Thyroid gland (tissue), 4 donors: ENCODE measurements around the gene GNG8. TPM values are rescaled to one million over a fixed set of nuclear protein-coding genes. Genes with fewer than 3 reads are reported as not detected.

Experiments used
- DNase-seq, 2 donors: peaks; one replicate each; pipeline ENCODE4 v3.0.0-alpha.2; 2019
- H3K27ac ChIP-seq, 3 donors: fragments of 200-600 bp; sonication (generic); 1 replicate in 2 of 3; 2 replicates in 1 of 3; pipeline ENCODE4 v1.5.1; 2016 to 2019; ENCODE audit warnings: mild to moderate bottlenecking in 1 of 3, moderate library complexity in 1 of 3
- H3K27me3 ChIP-seq: fragments of 200-600 bp; sonication (generic); one replicate; pipeline ENCODE4 v1.5.1; 2019
- H3K36me3 ChIP-seq, 2 donors: fragments of 200-600 bp; sonication (generic); one replicate each; pipeline ENCODE4 v1.5.1; 2016 to 2019
- H3K4me1 ChIP-seq, 2 donors: fragments of 200-600 bp; sonication (generic); one replicate each; pipeline ENCODE4 v1.5.1; 2017 to 2019
- H3K4me3 ChIP-seq, 3 donors: fragments of 200-600 bp; sonication (generic); replicated peaks in 1 of 3; 1 replicate in 2 of 3; 2 replicates in 1 of 3; pipeline ENCODE4 v1.5.1; 2016; ENCODE audit warnings: mild to moderate bottlenecking in 1 of 3
- H3K9me3 ChIP-seq: fragments of 200-600 bp; sonication (generic); one replicate; pipeline ENCODE4 v1.5.1; 2017
- CTCF ChIP-seq, 6 experiments: fragments of 200-600 bp in 3 of 6; fragments of 450-650 bp in 3 of 6; sonication (generic) in 3 of 6; IDR thresholded peaks; one replicate each; pipeline ENCODE4 v1.5.1; 2016 to 2019; ENCODE audit warnings: antibody characterized with exemption in 6 of 6, mild to moderate bottlenecking in 2 of 6, inconsistent platforms in 1 of 6, moderate library complexity in 1 of 6
- POLR2A ChIP-seq, 2 donors: fragments of 450-650 bp; IDR thresholded peaks; one replicate each; pipeline ENCODE4 v1.6.1; 2017; ENCODE audit warnings: antibody characterized with exemption in 2 of 2, mild to moderate bottlenecking in 2 of 2, moderate library complexity in 1 of 2
- WGBS, 2 donors: methylation state at CpG; one replicate each; pipeline ENCODE4 v1.1.5; 2017; 5-methylcytosine and 5-hydroxymethylcytosine counted together
- intact Hi-C: fragments of 100-400 bp; cut with DNase I; formaldehyde crosslinking; loops from one replicate; pipeline ENCODE4 v1.15.1; 2023
- total RNA-seq, 4 donors: library from RNA; depleted of rRNA; stranded (reverse); fragments of >200 nt; gene quantifications; one replicate each; pipeline ENCODE4 v1.2.3, GENCODE V29; 2016

Gene GNG8
- total RNA-seq, 4 donors from 2014 or later = not detected

- WGBS, 2 donors = 0 to 1% methylated on average over 15 to 25 of the region's 61 CpGs
- intact Hi-C loops = loop anchor here (5.0 kb wide), 3 partner anchors 44 to 134 kb away; partner anchors contain the start of gene CALM3
- TF ChIP-seq POLR2A (IDR thresholded peaks at IDR 0.05) = no peak
- TF ChIP-seq CTCF (IDR thresholded peaks at IDR 0.05) = no peak
- Histone ChIP-seq H3K27ac (peak within 1 kb of the TSS; percentile 52 to 58 (median 55)), H3K4me1 (peaks cover 19 to 20% of the 10 kb centered on the region in 2 donors), H3K36me3 (no peaks in the 10 kb centered on the region), H3K27me3 (no peaks in the 10 kb centered on the region), H3K9me3 (no peaks in the 10 kb centered on the region), H3K4me3 (peak within 1 kb of the TSS in 2 of 3 donors; percentile 18 to 47)
- peak; percentile 100 for DNase-seq
These were observed 25.2 kb upstream of the GNG8 start, which contains the start of gene DACT3 for GRCh38 chr19:46661020-46661731. Gene DACT3, minus strand, starts transcription at chr19:46661182. Its CDS starts 118 bp downstream, at chr19:46661064.

- Histone ChIP-seq H3K27ac (peak overlapping the region in 2 of 3 donors; percentile 14 to 18), H3K9me3 (no peaks in the 10 kb centered on the region), H3K4me3 (peak overlapping the region in 2 of 3 donors; percentile 18 to 47), H3K27me3 (no peaks in the 10 kb centered on the region), H3K36me3 (no peaks in the 10 kb centered on the region), H3K4me1 (peaks cover 19 to 20% of the 10 kb centered on the region in 2 donors)
- 0 to 2% methylated on average over 8 to 24 of the region's 40 CpGs for WGBS, 2 donors
- DNase-seq = no peak
- TF ChIP-seq POLR2A (IDR thresholded peaks at IDR 0.05) (no peak), CTCF (IDR thresholded peaks at IDR 0.05) (no peak)
- intact Hi-C loops = loop anchor here (5.0 kb wide), 3 partner anchors 43 to 133 kb away; partner anchors contain the start of gene CALM3
These were observed 24.6 kb upstream of the GNG8 start for GRCh38 chr19:46660551-46661019.

- H3K27ac ChIP-seq = peak overlapping the region in 2 of 3 donors; percentile 14 to 18
- H3K36me3 ChIP-seq = no peaks in the 10 kb centered on the region
- intact Hi-C loops = loop anchor here (5.0 kb wide), 3 partner anchors 43 to 133 kb away; partner anchors contain the start of gene CALM3
- no peaks in the 10 kb centered on the region for H3K27me3 ChIP-seq
- DNase-seq = no peak
- H3K9me3 ChIP-seq = no peaks in the 10 kb centered on the region
- TF ChIP-seq POLR2A (IDR thresholded peaks at IDR 0.05) (no peak), CTCF (IDR thresholded peaks at IDR 0.05) (no peak)
- WGBS, 2 donors = 2 to 3% methylated on average over 13 to 14 of the region's 14 CpGs
- H3K4me1 ChIP-seq = peaks cover 19 to 20% of the 10 kb centered on the region in 2 donors
- peak overlapping the region in 1 of 3 donors; percentile 47 for H3K4me3 ChIP-seq
These were observed 24.1 kb upstream of the GNG8 start for GRCh38 chr19:46660008-46660517.

GRCh38 chr19:46659151-46660007, 23.4 kb upstream of the GNG8 start:
- Histone ChIP-seq H3K4me1 (peaks cover 19 to 20% of the 10 kb centered on the region in 2 donors), H3K9me3 (no peaks in the 10 kb centered on the region), H3K4me3 (no peak overlapping the region), H3K27me3 (no peaks in the 10 kb centered on the region), H3K36me3 (no peaks in the 10 kb centered on the region), H3K27ac (no peak overlapping the region)
- TF ChIP-seq CTCF (IDR thresholded peaks at IDR 0.05) = no peak
- TF ChIP-seq POLR2A (IDR thresholded peaks at IDR 0.05) = no peak
- intact Hi-C loops = loop anchor here (5.0 kb wide), 3 partner anchors 42 to 132 kb away; partner anchors contain the start of gene CALM3
- DNase-seq = peak in 1 of 2 donors; percentile 34
- WGBS, 2 donors = 5 to 12% methylated on average over 20 to 28 of the region's 28 CpGs
